HTERT RPE-1 (cell line): ENCODE data around the gene TPCN2.

Experiments used
- in situ Hi-C: fragments of 300-500 bp; cut with MboI; formaldehyde crosslinking; loops from 4 replicates; pipeline ENCODE4 v1.14.3; 2020; ENCODE audit warnings: low sequenced_read_pairs

The TPCN2 gene

GRCh38 chr11:69107413-69107812, 58.7 kb downstream of the TPCN2 start:
- in situ Hi-C loops: loop anchor here (25.0 kb wide), 1 partner anchor 555 kb away; no protein-coding TSS in a partner anchor

- in situ Hi-C loops: loop anchor here (25.0 kb wide), 1 partner anchor 554 kb away; no protein-coding TSS in a partner anchor
Observed at GRCh38 chr11:69108030-69108429, 59.3 kb downstream of the TPCN2 start.

- in situ Hi-C loops: loop anchor here (25.0 kb wide), 1 partner anchor 554 kb away; no protein-coding TSS in a partner anchor
Observed at GRCh38 chr11:69108559-69108958, 59.8 kb downstream of the TPCN2 start.

- in situ Hi-C loops: loop anchor here (25.0 kb wide), 1 partner anchor 553 kb away; no protein-coding TSS in a partner anchor
Observed at GRCh38 chr11:69109101-69109500, 60.4 kb downstream of the TPCN2 start.

GRCh38 chr11:69110451-69110850, 61.7 kb downstream of the TPCN2 start:
- in situ Hi-C loops: loop anchor here (25.0 kb wide), 1 partner anchor 552 kb away; no protein-coding TSS in a partner anchor

- in situ Hi-C loops: loop anchor here (25.0 kb wide), 1 partner anchor 550 kb away; no protein-coding TSS in a partner anchor
Observed at GRCh38 chr11:69111624-69112542, 63.2 kb downstream of the TPCN2 start.

- in situ Hi-C loops: loop anchor here (25.0 kb wide), 1 partner anchor 549 kb away; no protein-coding TSS in a partner anchor
Observed at GRCh38 chr11:69113226-69113625, 64.5 kb downstream of the TPCN2 start.

- in situ Hi-C loops: loop anchor here (25.0 kb wide), 1 partner anchor 549 kb away; no protein-coding TSS in a partner anchor
Observed at GRCh38 chr11:69113646-69114340, 65.1 kb downstream of the TPCN2 start.

- in situ Hi-C loops: loop anchor here (25.0 kb wide), 1 partner anchor 548 kb away; no protein-coding TSS in a partner anchor
Observed at GRCh38 chr11:69114362-69114761, 65.6 kb downstream of the TPCN2 start.

- in situ Hi-C loops: loop anchor here (25.0 kb wide), 1 partner anchor 547 kb away; no protein-coding TSS in a partner anchor
Observed at GRCh38 chr11:69114811-69115523, 66.2 kb downstream of the TPCN2 start.

GRCh38 chr11:69115586-69116560, 67.1 kb downstream of the TPCN2 start:
- in situ Hi-C loops: loop anchor here (25.0 kb wide), 1 partner anchor 546 kb away; no protein-coding TSS in a partner anchor

GRCh38 chr11:69116671-69117070, 67.9 kb downstream of the TPCN2 start:
- in situ Hi-C loops: loop anchor here (25.0 kb wide), 1 partner anchor 546 kb away; no protein-coding TSS in a partner anchor

GRCh38 chr11:69119190-69119589, 70.5 kb downstream of the TPCN2 start:
- in situ Hi-C loops: loop anchor here (25.0 kb wide), 1 partner anchor 543 kb away; no protein-coding TSS in a partner anchor

GRCh38 chr11:69120096-69120875, 71.6 kb downstream of the TPCN2 start:
- in situ Hi-C loops: loop anchor here (25.0 kb wide), 1 partner anchor 542 kb away; no protein-coding TSS in a partner anchor

GRCh38 chr11:69121021-69121420, 72.3 kb downstream of the TPCN2 start:
- in situ Hi-C loops: loop anchor here (25.0 kb wide), 1 partner anchor 541 kb away; no protein-coding TSS in a partner anchor

- in situ Hi-C loops: loop anchor here (25.0 kb wide), 1 partner anchor 541 kb away; no protein-coding TSS in a partner anchor
Observed at GRCh38 chr11:69121621-69122325, 73.0 kb downstream of the TPCN2 start.

- in situ Hi-C loops: loop anchor here (25.0 kb wide), 1 partner anchor 540 kb away; no protein-coding TSS in a partner anchor
Observed at GRCh38 chr11:69122326-69122629, 73.5 kb downstream of the TPCN2 start.
